Fibroblast of villous mesenchyme (primary cell): ENCODE measurements around the gene FTL. TPM values are rescaled to one million over a fixed set of nuclear protein-coding genes. Genes with fewer than 3 reads are reported as not detected.

Source experiments
- DNase-seq: peaks from one replicate; pipeline ENCODE4 v3.0.0-alpha.2; 2010; ENCODE audit warnings: low read depth
- H3K4me3 ChIP-seq: 2 replicates; pipeline ENCODE4 v1.5.1; 2011; ENCODE audit warnings: low read depth, mild to moderate bottlenecking, low read length
- CTCF ChIP-seq: IDR thresholded peaks from 2 replicates; pipeline ENCODE4 v1.5.1; 2012; ENCODE audit warnings: low read depth, mild to moderate bottlenecking, low read length; ENCODE audit not compliant: insufficient read depth
- total RNA-seq: library from RNA; depleted of rRNA; stranded (reverse); fragments of >200 nt; gene quantifications from 2 replicates; pipeline ENCODE4 v1.2.3, GENCODE V29; 2012

Gene FTL
- total RNA-seq, 1 donor = 4,150 TPM

- no peak for DNase-seq
- no peak overlapping the region for H3K4me3 ChIP-seq
- no peak for TF ChIP-seq CTCF
These were observed 30.3 kb upstream of the FTL start for GRCh38 chr19:48934837-48935236.

- no peak for TF ChIP-seq CTCF
- no peak overlapping the region for H3K4me3 ChIP-seq
- no peak for DNase-seq
These were observed 29.2 kb upstream of the FTL start for GRCh38 chr19:48935864-48936263.

- H3K4me3 ChIP-seq = no peak overlapping the region
- no peak for DNase-seq
- no peak for TF ChIP-seq CTCF
These were observed 26.9 kb upstream of the FTL start for GRCh38 chr19:48938256-48938655.

GRCh38 chr19:48940902-48941301 lies 24.2 kb upstream of the FTL start:
- TF ChIP-seq CTCF = no peak
- DNase-seq = no peak
- H3K4me3 ChIP-seq = no peak overlapping the region

GRCh38 chr19:48943081-48943480 lies 22.0 kb upstream of the FTL start:
- DNase-seq = no peak
- no peak for TF ChIP-seq CTCF

GRCh38 chr19:48945415-48945814 lies 19.7 kb upstream of the FTL start:
- DNase-seq = no peak
- no peak overlapping the region for H3K4me3 ChIP-seq
- no peak for TF ChIP-seq CTCF

More at GRCh38 chr19:48943081-48943480, 22.0 kb upstream of the FTL start:
- H3K4me3 ChIP-seq = no peak overlapping the region

- no peak for DNase-seq
- H3K4me3 ChIP-seq = no peak overlapping the region
- no peak for TF ChIP-seq CTCF
These were observed 19.3 kb upstream of the FTL start for GRCh38 chr19:48945817-48946216.
